Iris pigment epithelial cell (primary cell): Measurements from ENCODE around the gene ESM1.

Experiments
- DNase-seq: peaks from one replicate; pipeline ENCODE4 v3.0.0-alpha.2; 2011; ENCODE audit warnings: low read depth

The ESM1 gene

GRCh38 chr5:54981928-54982327 lies 3.5 kb downstream of the ESM1 start:
- DNase-seq: no peak

GRCh38 chr5:54975701-54976100 lies 9.7 kb downstream of the ESM1 start:
- DNase-seq: no peak

GRCh38 chr5:54969856-54970828 lies 15.3 kb downstream of the ESM1 start:
- DNase-seq: no peak

GRCh38 chr5:54969242-54969641 lies 16.2 kb downstream of the ESM1 start:
- DNase-seq: no peak

- no peak for DNase-seq
These were observed 19.6 kb downstream of the ESM1 start for GRCh38 chr5:54965806-54966205.

- DNase-seq: no peak
These were observed 21.0 kb downstream of the ESM1 start for GRCh38 chr5:54964405-54964804.

- DNase-seq: peak; percentile 32
These were observed 25.5 kb downstream of the ESM1 start for GRCh38 chr5:54959673-54960418.

- DNase-seq: no peak
These were observed 28.5 kb downstream of the ESM1 start for GRCh38 chr5:54956922-54957321.

- no peak for DNase-seq
These were observed 38.2 kb downstream of the ESM1 start for GRCh38 chr5:54947187-54947586.

- DNase-seq: no peak
These were observed 39.0 kb downstream of the ESM1 start for GRCh38 chr5:54946306-54946819.

GRCh38 chr5:54944364-54944763 lies 41.0 kb downstream of the ESM1 start:
- peak; percentile 54 for DNase-seq

- DNase-seq: no peak
These were observed 43.2 kb downstream of the ESM1 start for GRCh38 chr5:54942064-54942778.

GRCh38 chr5:54936201-54936600 lies 49.2 kb downstream of the ESM1 start:
- DNase-seq: no peak

GRCh38 chr5:54932789-54933188 lies 52.6 kb downstream of the ESM1 start:
- DNase-seq: no peak

GRCh38 chr5:54930736-54931135 lies 54.7 kb downstream of the ESM1 start:
- DNase-seq: no peak
